SHP77 (cell line): ENCODE data around the gene TFRC.
"Not testable (repeated sequence)": the region's sequence is repeated elsewhere in the genome, so short reads cannot be mapped to it uniquely, and the experiment has no call there.

Experiments
- DNase-seq, 2 experiments: peaks; one replicate each; lab custom pipeline; 2025; lab: John Stamatoyannopoulos, UW

Gene TFRC

GRCh38 chr3:196081834-196082618, at the start of gene TFRC:
TSS of gene TFRC (minus strand) at chr3:196082090. CDS start at chr3:196077099, 4,991 bp downstream.
- peak; percentile 70 to 81 for DNase-seq

- DNase-seq = no peak
Measured at GRCh38 chr3:196128172-196128843, 46.4 kb upstream of the TFRC start.

GRCh38 chr3:196127308-196128040, 45.6 kb upstream of the TFRC start:
- no peak for DNase-seq

GRCh38 chr3:196124608-196125007, 42.7 kb upstream of the TFRC start:
- DNase-seq = no peak

- no peak for DNase-seq
Measured at GRCh38 chr3:196122688-196123046, 40.8 kb upstream of the TFRC start.

- DNase-seq = no peak
Measured at GRCh38 chr3:196122021-196122687, 40.3 kb upstream of the TFRC start.

- DNase-seq = no peak
Measured at GRCh38 chr3:196121066-196121465, 39.2 kb upstream of the TFRC start.

- DNase-seq = no peak
Measured at GRCh38 chr3:196120291-196120951, 38.5 kb upstream of the TFRC start.

GRCh38 chr3:196117809-196118208, 35.9 kb upstream of the TFRC start:
- no peak for DNase-seq

- no peak for DNase-seq
Measured at GRCh38 chr3:196115678-196116083, 33.8 kb upstream of the TFRC start.

GRCh38 chr3:196111939-196112386, 30.1 kb upstream of the TFRC start:
- no peak for DNase-seq

- no peak for DNase-seq
Measured at GRCh38 chr3:196108075-196108743, 26.3 kb upstream of the TFRC start.

GRCh38 chr3:196104707-196105106, 22.8 kb upstream of the TFRC start:
- DNase-seq = not testable (repeated sequence)

- DNase-seq = not testable (repeated sequence)
Measured at GRCh38 chr3:196098365-196098980, 16.6 kb upstream of the TFRC start.

- DNase-seq = no peak
Measured at GRCh38 chr3:196097373-196098154, 15.7 kb upstream of the TFRC start.

- DNase-seq = no peak
Measured at GRCh38 chr3:196096382-196096953, 14.6 kb upstream of the TFRC start.

GRCh38 chr3:196093317-196094111, 11.6 kb upstream of the TFRC start:
- DNase-seq = no peak

GRCh38 chr3:196087906-196088305, 6.0 kb upstream of the TFRC start:
- DNase-seq = no peak

- DNase-seq = no peak
Measured at GRCh38 chr3:196082619-196082971, 705 bp upstream of the TFRC start.
